GM04503 (cell line): ENCODE data around the gene NBPF9.
"Not testable (repeated sequence)": the region's sequence is repeated elsewhere in the genome, so short reads cannot be mapped to it uniquely, and the experiment has no call there.

ENCODE experiments used
- DNase-seq: peaks from one replicate; pipeline ENCODE4 v3.0.0-alpha.2; 2012; ENCODE audit warnings: low read depth

The NBPF9 gene, protein sequence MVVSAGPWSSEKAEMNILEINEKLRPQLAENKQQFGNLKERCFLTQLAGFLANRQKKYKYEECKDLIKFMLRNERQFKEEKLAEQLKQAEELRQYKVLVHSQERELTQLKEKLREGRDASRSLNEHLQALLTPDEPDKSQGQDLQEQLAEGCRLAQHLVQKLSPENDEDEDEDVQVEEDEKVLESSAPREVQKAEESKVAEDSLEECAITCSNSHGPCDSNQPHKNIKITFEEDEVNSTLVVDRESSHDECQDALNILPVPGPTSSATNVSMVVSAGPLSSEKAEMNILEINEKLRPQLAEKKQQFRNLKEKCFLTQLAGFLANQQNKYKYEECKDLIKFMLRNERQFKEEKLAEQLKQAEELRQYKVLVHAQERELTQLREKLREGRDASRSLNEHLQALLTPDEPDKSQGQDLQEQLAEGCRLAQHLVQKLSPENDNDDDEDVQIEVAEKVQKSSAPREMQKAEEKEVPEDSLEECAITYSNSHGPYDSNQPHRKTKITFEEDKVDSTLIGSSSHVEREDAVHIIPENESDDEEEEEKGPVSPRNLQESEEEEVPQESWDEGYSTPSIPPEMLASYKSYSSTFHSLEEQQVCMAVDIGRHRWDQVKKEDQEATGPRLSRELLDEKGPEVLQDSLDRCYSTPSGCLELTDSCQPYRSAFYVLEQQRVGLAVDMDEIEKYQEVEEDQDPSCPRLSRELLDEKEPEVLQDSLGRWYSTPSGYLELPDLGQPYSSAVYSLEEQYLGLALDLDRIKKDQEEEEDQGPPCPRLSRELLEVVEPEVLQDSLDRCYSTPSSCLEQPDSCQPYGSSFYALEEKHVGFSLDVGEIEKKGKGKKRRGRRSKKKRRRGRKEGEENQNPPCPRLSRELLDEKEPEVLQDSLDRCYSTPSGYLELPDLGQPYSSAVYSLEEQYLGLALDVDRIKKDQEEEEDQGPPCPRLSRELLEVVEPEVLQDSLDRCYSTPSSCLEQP (N-terminal part only)

DNA sequence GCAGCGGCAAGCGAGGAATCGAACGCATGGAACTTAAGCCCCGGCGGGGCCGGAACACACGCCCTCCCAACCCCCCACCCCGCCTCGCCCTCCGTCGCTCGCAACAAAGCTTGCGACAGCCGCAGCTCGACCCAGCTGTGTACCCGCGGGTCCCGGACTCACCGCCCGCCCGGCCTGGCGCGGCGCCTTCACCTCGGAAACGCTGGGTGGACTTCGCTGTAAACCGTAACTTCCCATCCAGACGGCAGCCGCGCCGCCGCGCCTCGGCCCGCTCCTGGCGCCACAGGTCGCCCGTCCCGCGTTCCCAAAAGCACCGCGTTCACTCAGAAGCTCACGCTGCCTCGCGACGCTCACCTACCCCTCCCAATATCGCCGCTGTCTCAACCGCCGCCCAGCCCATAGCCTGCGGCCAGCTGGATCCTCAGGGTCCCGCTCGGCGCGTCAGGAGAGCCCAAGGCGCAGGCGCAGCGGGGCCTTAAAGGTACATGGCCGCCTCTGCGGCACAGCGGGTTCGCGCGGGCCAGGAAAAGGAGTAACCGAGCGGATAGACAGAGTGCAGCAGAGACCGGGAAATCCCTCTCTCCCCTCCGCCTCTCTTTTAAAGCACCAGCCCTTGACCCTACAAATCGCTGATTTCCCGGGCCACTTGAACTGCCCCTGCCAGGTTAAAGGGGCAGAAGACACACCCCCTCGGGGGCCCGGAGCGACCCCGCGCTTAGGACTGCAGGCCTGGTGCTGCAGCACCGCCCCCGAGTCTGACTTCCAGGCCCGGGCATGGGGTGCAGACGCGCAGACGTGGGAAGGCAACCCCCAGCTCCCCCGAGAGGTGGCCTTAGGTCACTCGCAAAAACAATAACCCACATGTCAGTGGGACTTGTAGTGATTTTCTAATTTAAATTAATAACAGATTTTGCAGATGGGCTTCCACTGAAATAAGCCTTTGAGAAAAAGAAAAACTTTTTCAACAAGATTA, at the start of gene NBPF9:
Gene NBPF9, minus strand, starts transcription at position 443 of the 973 bp plus-strand sequence. CDS start 21,412 bp downstream, outside the sequence.
- DNase-seq = peak; percentile 0

DNA sequence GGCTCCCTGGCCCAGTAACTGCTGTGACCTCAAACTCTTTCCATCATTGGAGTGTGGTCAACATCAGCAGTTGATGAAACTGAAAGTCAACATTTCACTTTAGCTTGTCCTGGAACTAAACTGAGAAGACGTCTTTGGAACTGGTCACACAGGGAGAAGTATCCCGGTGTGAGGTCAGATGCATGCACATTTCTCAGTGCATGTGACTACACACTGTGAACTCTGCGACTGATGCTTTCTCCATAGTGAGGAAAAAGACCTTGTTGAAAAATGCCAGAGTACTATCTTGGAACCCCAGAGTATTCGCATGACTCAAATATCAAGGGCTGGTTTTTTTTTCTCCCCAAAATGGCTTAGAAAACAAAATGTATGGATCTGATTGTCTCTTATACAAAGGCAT, 46.6 kb upstream of the NBPF9 start:
- not testable (repeated sequence) for DNase-seq

DNA sequence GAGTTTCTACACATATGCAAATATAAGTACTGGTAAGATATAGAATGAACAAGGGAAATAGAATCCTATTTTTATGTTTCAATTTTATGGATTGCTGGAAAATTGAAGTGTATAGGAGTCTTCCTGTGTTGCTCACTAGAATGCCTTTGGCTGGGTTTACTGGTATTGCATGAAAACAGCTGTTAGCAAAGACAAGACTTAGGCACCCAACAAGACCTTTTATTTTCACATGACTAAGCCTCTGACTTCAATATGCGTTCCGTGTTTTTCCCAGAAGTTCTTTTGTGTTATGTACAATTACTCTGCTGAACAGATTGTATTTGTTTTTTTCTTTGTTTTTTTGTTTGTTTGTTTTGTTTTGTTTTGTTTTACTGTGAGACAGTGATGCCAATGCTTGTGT, 34.2 kb upstream of the NBPF9 start:
- peak; percentile 36 for DNase-seq

DNA sequence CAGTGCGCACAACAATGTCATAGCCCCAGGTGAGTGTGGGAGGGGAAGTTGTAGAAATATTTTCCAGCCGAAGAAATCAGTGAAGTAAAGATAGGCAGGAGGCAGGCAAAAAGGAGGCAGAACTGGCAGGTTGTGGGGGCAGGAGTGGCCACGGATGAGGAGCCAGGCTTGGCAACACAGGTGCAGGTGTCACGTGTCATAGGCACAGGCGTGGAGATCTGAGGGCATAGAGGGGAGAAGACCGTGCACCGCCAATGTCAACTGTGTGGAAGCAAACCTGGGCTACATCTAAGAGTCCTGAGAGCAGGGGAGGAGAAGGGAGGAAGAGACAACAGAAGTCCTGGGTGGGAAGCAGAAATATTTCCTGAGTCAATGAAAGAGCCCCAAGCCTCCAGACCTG, 27.6 kb upstream of the NBPF9 start:
- not testable (repeated sequence) for DNase-seq

DNA sequence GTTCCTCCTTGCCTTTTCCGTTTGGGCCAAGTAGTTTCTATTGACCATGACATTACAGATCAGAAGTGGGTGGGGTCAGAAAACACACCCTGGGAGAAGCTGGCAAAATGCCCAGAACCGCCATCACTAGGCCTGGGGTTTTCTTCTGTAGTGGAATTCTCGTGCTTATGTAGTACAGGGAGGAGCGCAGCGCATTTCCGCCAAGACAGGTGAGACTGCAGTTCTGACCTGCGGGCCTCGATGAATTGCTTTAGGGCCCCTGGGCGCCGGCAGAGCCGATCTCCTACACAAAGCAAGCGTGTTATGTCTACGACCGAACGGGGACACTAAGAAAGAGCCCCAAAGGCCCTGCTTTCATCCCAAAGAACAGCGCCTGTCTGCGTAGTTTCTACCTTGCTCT, 25.9 kb upstream of the NBPF9 start:
- DNase-seq = not testable (repeated sequence)

DNA sequence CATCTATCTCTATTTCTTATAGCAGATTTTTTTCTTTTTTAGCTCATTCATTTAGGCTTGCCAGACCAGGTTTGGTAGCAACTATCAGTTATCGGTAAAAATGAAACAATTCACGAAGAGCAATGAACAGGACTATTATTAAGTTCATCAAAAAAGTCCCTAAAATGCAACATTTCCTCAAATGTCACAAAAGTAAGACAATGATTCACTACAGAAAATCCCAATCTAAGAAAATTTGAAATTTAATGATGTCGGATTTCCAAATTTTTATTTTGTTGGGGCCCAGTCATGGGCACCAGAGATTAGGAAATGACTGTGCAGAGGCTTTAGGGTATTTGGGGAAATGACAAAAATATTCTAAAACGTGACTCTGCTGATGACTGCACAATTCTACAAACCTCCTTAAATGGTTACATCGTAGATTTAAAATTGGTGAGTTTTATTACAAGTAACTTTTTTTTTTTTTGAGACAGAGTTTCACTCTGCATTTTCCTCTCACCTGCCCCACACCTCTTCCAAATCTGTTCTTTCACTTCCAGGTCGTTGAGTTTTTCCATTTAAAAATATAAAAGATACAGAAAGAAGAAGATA, 23.3 kb upstream of the NBPF9 start:
- DNase-seq = not testable (repeated sequence)

DNA sequence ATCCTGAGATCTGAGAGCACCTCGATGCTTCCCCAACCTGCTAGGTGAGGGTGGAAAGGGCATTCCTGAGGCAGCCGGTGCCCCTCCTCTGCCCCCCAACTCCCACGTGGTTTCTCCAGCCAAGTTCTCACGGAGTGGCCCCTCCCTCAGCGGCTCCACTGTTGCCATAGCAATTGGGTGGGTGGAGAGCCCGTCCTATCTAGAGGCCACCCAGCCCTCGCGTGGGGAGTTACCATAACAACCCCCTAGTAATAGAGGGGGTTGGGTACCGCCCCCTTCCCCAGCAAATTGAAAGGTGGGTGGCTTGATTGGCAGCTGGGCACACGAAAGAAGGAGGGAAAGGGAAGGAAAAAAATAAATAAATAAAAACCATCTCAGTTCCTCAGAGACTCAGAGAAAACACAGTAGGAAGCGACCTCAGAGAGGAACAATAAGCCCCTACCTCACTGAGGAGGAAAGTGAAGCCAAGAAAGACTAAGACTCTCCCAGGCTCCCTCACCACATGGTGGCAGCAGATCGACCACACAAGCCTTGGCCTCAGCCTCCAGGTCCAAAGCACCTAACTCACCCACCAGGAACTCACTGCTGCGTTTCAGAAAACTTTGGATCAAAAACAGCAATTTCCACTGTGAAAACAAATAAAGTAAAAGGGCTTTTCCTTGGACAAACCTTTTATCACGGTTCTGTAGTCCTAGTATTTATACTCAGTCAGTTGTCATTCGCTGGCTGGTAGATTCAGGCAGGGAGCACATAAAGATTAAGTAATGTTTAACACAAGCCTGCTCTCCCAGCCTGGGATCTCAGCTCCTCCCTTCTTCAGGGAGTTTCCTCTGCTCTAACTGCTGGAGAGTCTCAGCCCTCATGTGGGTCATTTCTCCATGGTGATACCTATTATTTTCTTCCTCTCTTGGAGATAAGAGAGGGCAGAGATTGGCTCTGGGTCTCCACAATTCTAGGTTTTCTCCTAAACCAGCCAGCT, 20.9 kb upstream of the NBPF9 start:
- not testable (repeated sequence) for DNase-seq

DNA sequence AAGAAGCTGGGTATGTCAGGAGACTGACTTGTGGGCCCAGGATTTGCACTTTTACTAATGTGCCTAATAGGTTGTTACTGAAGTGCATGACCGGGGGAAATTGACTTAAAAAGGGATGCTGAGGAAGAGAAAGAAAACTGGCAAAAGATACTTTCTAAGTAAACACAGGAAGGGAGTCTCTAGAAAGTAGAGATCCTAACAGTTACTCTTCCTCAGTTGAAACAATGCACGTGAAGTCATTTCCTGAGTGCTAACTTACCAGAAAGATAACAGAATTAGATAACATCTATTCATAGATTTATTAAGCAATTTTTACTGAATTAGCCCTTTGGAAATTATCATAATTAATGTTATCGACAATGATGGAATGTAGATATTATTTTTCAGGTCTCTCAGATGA, 9.5 kb upstream of the NBPF9 start:
- not testable (repeated sequence) for DNase-seq

DNA sequence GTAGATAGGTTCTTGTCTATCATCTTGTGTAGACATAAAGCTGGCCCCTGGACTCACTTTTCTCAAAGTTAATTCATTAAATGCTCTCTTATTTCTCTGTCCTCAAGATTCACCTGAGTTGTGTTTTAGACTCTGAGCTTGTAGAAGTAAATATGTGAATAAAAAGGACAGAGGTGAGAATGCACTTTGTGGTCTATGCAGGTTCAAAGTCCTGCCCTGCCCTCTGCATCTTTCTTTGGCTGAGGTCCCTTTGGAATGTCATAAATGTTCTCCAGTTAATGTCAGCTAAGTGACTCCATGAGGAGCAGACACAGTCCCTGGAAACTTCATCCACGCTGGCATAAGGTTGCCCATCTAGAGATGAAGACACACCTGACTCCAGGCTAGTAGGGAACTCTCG, 7.0 kb upstream of the NBPF9 start:
- not testable (repeated sequence) for DNase-seq

DNA sequence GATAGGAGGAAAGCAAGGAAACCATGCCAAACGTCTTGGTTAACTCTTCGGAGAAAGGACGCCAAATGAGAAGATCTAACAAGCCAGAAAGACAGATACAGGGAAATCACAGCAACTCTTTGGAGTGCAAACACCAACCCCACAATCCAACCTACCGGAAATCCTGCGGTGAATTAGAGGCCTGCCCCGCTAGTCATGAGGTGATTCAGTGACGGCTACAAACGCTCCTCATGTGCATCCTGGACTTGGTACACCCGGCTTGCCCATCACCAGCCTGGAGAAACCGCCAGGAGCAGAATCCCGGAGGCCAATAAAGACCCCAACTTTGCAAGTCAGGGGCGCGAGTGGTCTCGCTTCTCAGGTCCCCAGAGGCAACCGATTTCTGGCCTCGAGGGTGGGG, 777 bp downstream of the NBPF9 start:
- not testable (repeated sequence) for DNase-seq

DNA sequence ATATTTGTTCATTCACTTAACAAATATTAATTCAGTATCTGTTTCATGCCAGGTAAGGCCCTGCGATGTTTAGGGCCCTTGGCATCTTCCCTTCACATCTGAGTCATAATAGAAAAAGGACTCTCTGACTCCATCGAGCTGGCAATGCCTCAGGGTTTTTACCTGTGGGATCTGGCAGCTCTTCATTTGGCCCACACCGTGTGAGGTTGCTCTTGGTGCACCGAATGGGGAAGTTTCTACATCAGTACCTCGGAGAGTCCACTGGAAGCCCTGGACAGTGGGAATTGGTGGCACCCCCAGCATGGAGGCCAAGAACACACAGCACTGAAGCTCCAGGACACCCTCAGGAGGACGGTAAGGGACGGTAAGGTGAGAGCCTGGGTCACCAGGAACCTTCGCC, 5.1 kb downstream of the NBPF9 start:
- DNase-seq = not testable (repeated sequence)

DNA sequence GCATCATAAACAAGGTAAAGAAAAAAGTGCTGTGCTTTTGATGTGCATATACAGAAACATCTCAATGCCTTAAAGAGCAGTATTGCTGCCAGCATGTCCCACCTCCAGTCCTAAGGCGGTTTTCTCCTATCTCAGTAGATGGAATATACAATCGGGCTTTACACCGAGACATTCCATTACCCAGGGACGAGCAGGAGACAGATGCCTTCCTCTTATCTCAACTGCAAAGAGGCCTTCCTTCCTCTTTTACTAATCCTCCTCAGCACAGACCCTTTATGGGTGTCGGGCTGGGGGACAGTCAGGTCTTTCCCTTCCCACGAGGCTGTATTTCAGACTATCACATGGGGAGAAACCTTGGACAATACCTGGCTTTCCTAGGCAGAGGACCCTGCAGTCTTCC, 10.2 kb downstream of the NBPF9 start:
- not testable (repeated sequence) for DNase-seq

DNA sequence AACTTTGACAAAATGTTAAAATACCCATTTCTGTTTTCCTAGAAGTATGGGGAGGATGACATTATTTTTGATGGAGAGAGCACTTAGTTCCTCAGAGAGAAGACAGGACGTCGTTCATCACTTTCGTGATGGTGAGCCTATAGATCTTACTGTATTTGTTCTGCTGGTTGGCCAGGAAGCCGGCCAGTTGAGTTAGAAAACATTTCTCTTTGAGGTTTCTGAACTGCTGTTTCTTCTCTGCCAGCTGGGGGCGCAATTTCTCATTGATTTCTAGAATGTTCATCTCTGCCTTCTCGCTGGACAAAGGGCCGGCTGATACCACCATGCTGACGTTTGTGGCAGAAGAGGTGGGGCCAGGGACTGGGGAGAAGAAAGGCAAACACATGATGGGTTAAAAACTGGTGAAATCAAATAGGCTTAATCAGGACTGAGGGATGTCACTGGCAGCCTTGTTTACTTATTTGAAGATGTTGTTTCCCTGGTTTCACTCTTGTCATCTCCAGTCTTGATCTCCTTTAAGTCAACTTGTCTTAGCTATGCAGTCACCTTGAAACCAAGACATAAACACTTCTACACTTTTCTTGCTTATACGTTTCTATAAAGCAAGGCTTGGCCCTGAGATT, 27.7 kb downstream of the NBPF9 start:
- not testable (repeated sequence) for DNase-seq

DNA sequence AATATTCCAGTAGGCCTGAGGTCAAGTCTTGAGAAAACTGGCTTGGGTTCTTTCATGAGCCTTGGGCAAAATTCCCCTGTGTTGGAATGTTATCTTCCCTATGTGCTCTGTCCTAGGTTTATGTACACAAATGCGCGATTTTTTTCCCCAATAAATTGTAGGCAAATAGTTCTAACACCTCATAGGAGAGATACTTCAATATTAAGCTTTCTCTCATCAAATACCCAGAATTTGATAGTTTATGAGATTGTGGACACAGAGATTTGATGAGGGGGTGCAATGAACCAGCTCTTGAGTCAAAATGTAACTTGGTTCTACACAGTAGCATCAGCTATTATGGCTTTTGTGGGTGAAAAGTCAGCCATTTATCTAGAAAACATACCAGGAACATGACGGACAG, 38.7 kb downstream of the NBPF9 start:
- DNase-seq = not testable (repeated sequence)

DNA sequence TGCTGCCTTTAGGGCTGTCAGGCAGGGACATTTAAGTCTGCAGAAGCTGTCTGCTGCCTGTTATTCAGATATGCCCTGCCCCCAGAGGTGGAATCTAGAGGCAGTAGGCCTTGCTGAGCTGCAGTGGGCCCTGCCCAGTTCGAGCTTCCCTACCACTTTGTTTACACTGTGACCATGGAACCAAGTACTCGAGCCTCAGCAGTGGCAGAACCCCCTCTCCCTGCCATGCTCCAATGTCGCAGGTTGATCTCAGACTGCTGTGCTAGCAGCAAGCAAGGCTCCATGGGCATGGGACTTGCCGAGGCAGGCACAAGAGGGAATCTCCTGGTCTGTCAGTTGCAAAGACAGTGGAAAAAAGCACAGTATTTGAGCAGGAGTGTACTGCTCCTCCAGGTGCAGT, 60.3 kb downstream of the NBPF9 start:
- not testable (repeated sequence) for DNase-seq

DNA sequence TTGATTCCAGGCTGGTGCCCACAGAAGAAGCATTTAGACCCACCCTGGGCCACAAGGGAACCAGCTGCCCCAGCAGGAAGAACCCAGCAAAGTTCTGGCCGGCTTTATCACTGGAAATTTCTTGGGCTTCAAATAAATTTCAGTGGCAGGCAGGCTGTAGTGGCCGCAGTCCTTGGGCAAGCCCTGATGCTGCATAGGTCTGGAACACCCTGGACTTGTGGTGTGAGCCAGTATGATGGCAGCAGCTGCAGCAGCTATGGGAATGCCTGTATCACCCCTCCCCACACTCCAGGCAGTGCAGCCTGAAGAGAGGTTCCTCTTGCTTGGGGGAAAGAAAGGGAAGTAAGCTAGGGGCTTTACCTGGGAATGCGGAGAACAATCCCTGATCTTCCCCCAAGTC, 69.4 kb downstream of the NBPF9 start:
- not testable (repeated sequence) for DNase-seq

DNA sequence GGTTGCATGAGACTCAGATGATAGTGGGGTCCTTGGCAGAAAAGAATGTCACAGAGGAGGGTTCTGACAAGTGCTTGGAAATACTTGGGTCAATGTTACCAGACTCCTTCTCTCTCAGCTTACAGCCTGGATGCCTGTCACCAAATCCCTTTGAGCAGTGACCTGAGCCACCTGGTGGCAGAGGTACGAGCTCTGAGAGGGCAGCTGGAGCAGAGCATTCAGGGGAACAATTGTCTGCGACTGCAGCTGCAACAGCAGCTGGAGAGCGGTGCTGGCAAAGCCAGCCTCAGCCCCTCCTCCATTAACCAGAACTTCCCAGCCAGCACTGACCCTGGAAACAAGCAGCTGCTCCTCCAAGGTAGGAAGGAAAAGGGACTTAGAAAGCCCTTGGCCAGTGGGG, 79.0 kb downstream of the NBPF9 start:
- DNase-seq = not testable (repeated sequence)

DNA sequence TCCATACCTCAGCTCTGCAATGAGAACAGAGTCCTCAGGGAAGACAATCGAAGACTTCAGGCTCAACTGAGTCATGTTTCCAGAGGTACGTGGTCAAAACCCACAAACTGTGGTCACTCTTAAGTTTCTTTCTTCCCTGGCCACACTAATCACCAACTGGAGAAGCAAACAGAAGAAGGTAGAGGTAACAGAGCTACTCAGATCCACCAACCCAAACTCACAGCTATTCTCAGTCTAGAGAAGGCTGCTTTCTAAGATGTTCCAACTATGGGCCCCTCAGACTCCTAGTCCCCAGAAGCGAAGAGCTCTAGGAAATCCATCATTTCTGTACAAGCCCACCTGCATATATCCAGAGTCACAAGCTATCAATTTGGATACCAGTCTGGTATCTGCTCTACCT, 84.8 kb downstream of the NBPF9 start:
- DNase-seq = not testable (repeated sequence)

DNA sequence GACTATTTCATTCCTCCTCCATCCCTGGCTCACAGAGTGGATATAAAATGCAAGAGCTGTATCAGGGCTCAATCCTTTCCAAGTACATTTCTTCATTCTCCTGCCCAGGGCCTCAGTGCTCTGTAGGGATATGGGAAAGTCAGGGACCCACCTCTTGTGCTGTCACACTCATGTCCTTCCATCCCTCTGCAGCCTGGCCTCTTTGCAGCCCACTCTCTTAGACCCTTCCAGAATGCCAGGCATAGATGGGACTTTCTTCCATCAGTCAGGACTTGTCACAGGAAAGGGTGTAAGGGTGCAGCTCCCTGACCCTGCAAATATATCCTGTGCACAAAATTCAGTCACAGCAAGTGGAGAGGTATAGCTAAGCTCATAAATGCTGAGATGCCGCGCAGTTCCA, 86.7 kb downstream of the NBPF9 start:
- DNase-seq = not testable (repeated sequence)
